HG03108 (cell line): ENCODE results near the gene MSI2.

Experiments
- ATAC-seq: cut with Tn5 transposase; IDR thresholded peaks from one replicate; pipeline ENCODE4 v1.9.1; 2021; ENCODE audit warnings: moderate library complexity; ENCODE audit not compliant: unreplicated experiment

The MSI2 gene

DNA sequence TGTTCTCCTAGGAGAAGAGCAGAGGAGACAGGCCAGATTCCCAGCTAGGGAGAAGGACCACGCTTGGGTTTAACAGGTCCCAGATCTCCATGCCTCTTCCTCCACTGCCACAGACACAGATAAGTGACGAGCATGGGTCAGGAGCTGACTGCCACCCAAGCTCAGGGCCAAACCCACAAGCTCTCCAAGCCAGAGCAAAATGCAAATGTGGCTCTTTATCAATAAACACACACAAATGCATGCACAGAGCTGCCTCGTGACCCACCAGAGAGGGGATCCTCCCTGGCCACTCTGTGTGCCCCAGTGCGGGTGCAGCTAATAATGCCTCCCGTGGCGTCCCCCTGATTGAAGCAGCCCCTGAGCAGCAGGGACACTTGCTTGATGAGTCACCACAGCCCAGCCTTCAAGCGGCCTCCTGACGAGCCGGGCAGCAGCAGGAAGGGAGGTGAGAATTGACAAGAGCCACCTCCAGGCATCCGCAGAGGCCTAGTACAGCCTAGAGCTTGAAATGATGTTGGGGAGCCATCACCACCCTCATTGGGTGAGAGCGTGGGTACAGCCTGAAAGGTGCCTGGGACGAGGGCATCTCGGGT lies 344.9 kb downstream of the MSI2 start:
- no peak for ATAC-seq

DNA sequence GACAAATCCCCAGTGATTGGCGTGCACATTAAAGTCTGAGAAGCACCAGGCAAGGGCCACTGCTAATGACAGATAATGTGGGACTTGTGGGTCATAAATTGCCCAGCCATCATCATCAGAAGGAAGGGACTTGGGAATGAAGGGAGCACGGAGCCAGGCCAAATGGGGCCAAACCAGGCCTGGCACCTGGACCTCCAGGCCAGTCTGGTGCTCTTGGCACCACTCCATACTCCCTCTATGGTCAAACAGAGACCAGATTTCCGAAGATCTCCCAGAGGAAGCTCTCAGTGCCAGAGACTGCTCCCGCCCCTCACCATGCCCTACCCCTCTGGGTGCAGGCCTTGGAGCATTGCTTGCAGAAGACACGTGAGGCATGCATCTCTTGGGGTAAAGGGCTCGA lies 346.6 kb downstream of the MSI2 start:
- no peak for ATAC-seq

DNA sequence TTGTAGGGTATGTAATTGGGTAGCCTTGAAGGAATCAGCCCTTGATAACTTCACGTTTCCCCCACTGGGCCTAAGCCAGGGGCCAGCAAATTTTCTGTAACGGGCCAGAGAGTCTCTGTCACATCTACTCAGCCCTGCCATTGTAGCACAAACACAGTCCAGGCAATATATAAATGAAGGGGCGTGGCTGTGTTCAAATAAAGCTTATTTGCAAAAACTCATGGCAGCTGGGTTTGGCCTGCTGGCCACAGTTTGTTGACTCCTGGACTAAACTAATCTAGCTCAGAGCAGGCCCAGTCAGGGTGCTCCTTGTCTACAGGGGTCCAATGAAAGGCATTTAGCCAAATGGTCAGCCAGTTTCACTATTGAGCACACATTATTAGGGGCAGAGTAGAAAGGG lies 347.2 kb downstream of the MSI2 start:
- no peak for ATAC-seq

DNA sequence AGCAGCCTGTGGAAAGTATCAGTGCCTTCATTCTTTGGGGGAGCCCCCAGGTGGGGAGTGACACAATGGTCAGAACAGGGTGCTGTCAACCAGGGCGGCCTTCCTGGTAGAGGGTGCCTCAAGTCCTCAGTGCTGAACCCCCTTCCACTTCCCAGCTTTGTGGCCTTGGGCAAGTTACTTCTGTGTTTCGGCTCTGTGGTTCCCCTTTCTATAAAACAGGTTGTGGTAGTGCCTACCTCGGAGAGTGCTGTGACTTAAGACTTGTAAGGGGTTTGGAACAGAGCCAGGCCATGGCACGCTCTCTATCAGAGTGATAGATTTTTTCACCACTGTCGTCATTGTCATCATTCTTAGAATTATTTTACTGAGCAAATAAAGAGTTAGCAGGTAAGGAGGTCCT lies 347.7 kb downstream of the MSI2 start:
- ATAC-seq = no peak

DNA sequence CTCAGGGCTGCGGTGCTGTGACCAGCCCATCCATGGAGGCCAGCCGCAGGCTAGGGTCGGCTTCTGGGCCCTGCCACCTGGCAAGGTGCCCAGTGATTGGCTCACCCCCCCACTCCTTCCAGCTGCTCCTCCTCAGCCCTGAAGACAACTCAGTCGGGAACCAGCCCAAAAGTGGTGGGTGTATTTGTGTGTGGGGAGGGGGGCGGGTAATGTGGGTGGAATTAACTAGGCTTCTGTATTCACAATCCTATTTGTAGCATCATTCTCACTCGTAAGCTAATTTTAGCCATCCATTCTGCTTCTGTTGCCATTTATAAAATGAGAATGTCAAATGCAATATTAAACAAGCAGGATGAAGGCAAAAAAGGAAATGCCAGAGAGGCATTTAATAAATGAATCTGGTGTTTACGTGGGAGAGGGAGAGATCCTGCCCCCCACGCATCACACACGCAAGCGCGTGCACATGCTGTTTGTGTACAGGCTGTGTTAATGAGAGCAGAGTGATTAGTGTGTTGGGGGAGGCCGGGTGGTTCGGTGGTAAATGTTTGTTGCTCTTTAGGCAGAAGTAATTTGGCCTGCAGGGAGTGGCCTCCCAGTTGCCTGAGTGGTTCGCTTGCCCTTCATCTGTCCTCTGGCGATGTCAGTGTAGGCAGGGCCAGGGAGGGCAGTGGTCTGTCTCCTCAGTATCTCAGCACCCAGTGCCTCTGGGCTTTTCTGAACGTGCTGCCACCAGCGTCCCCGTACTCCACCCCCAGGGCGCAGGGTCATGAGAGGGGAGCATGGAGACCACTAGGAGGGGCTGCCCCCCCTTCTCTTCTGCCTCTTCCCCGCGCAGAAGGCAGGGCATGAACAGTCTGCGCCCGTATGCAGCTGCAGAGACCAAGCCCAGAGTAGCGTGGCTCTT lies 348.7 kb downstream of the MSI2 start:
- ATAC-seq = peak; percentile 57

DNA sequence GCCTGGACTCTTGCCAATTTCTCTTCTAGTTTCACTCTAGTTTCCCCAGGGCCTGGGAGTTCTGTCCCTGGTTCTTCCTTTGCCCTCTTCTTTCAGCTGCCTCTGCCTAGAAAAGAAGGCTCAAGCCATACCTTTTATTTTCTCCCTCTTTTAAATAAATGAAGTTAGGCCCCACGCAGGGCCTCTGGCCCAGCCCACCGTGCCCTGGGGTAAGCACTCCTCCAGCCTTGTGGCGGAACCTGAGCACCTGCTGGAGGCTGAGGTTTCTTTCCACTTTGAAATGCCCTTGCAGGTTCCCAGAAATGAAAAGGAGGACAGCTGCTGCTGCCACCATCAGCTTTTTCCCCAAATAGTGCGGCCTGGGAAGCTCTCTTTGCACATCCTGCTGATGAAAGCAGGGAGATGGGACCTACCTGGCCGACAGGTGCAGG lies 349.4 kb downstream of the MSI2 start:
- no peak for ATAC-seq

DNA sequence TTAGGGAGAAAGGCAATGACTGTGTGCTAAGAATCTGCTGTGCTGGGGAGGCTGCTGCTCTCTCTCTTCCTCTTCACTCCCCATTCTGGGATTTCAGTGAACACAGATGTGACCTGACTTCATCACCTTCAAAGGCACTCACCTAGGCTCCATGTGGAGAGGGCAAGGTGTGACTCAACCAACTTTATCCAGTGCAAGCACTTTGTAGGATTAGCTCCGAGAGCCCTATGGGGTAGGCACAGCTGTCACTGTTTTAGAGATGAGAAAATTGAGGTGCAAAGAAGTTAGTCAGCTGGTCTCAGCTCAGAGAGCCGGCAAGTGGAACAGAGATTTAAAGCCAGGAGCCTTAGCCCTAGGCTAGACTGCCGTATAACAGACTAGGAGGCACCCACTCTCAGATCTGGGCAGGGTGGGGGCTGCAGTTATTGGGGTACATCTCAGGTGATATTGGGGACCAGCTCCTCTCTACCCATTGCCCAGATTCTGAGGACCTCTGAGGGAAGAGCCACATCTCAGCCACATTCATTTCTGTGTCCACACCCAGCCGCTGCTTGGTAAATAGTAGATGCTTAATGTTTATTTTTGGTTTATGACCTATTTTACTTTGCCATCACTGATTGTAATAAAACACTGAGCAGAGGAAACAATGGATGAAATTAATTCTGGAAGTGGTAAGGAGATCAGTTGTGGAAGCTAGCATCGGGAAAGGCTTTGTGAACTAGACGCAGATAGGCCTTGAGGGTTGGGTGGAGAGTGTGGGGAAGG lies 350.0 kb downstream of the MSI2 start:
- no peak for ATAC-seq

DNA sequence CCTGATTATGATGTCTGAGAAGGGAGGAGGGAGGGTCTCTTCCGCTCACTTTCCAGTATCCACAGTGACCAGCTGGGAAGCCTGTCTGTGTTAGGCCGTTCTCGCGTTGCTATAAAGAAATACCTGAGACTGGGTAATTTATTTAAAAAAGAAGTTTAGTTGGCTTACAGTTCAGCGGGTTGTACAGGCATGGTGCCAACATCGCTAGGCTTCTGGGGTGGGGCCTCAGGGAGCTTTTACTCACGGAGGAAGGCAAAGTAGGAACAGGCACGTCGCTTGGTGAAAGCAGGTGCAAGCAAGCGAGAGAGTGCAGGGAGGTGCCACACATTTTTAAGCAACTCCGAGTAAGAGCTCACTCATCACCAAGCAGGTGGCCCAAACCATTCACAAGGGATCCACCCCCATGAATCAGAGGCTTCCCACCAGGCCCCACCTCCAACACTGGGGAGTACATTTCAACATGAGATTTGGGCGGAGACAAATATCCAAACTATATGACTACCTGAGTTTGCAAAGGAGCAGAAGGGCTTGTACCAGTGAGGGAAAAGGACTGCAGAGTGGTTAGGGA lies 351.3 kb downstream of the MSI2 start:
- no peak for ATAC-seq

DNA sequence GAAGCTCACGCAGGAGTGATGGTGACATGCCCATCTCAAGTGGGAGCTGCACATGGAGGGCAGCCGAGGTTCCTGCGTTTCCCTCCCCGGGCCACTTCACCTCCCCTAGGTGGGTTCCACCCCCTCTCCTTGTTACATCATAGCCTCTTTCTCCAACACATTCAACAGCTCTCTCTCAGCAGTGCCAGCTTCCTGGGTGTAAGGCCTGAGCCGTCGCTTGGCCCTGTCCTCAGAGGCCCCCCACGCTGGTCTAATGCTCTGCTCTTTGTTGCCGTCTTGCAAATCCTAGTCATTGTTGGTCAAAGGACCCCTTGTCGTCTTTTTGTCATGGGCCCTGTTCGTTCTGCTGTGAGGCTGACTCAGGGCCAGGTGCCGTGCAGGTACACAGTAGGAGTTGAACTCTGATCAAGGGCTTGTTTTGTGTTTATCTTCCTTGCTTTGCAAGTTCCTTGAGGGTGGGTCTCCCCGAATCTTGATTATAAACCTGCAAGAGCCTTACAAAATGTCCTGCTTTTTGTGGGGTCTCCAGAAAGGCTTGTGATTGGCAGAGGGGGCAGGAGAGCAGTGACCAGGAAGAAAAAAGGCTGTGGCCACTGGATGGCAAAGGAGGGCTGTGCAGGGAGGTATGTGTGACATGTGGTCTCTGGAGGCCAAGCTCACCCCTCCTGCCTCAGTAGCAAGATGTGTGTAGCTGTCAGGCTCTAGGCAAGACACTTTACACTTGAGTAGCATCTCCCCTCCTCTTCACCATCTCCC lies 352.2 kb downstream of the MSI2 start:
- ATAC-seq = no peak

DNA sequence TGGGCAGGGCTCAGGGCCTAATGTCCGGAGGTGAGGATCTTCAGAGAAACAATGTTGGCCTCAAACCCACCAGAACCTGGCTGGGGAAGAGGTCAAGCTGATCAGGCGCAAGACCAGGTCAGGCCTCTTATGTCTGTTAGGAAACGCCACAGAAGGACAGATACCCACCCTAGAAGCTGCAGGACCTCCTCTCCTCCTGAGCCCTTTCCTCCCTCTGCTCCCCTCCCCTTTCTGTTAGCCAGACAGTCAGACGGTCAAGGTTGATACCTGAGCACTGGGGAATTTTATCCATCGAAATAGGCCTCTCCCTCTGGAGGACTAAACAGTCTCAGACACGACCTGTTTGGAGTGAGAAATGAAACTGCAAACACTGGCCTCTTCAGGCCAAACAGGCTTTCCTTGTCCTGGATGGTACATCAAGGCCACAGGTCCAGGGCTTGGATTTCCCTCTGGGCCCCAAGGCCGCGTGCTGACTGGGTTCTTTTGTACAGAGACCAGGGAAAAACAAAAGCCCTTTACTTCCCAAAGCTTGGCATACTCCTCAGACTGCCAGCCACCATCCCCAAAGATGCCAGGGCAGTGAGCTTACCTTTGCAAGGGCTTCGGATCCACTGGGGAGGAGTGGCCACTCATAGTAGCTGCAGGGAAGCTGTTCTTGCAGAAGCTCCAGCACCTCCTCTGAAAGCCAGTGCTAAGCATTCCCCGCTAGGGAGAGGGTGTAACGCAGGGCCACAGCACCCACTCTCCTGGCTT lies 353.0 kb downstream of the MSI2 start:
- no peak for ATAC-seq

DNA sequence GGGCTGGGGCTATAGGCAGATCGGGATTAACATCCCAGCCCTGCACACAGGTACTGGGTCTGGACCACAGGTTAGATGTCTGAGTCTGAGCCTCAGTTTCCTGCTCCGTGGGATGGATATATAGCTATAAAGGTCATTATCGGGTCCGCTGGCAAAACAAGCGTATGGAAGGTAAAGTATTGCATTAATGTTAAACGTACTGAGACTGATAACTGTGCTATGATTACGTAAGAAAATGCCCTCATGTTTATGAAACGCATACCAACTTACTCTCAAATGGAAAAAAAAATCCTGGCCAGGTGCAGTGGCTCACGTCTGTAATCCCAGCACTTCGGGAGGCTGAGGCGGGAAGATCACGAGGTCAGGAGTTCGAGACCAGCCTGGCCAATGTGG lies 353.6 kb downstream of the MSI2 start:
- no peak for ATAC-seq

DNA sequence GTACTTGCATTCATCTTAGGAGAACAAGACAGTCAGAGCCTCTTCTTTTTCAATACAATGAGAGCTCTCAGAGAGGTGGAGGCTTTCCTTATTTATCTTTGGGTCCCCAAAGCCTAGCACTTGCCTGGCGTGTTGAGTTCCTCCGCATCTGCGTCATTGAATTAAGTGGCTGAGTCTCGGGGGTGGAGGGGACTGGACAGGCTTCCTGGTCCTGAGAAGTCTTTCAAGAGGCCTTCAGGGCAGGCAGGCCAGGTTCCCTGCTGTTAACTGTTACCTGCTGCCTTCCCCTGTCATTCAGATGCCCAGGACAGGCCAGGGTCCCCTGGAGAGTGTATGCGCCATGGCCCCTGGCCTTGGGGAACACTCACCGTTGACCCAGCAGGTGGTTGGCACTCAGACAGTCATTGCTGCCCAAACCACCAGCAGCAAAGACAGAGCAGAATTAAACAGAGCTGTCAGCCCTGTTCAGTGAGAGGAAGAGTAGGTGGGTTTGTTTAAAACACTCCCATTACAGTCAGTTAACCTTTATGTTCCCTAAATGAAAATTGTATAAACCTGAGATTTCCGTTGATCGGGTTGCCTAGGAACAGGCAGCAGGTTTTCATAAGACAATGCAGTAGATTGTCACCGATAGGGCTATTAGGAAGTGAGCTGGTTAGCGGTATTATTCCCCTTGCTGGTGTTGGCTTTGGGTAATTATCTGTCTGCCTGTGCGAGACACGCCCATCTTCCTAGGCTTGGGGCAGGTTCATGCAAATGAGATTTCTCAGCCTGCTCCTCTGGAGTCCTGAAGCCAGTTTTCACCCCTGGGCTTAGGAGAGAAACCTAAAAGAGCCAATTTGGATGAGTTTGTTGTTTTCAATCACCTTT lies 356.1 kb downstream of the MSI2 start:
- ATAC-seq = no peak

DNA sequence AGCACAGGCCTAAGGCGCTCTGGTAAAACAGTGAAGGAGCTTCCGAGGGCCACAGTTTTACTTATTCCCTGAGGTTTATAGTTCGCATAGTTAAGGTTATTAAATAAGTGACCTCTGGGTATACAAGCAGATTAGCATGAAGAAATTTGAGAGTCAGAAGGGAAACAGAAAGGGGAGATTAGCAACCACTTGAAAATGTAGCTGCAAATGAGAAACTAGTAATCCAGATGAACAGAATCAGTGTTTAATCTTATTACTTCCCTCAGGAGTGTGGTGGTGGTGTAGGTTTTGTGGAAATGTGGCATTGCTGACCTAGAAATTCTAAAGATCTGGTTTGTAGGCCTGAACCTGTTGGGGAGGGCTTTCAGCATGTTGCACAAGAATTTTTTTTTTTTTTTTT lies 358.4 kb downstream of the MSI2 start:
- ATAC-seq = no peak

DNA sequence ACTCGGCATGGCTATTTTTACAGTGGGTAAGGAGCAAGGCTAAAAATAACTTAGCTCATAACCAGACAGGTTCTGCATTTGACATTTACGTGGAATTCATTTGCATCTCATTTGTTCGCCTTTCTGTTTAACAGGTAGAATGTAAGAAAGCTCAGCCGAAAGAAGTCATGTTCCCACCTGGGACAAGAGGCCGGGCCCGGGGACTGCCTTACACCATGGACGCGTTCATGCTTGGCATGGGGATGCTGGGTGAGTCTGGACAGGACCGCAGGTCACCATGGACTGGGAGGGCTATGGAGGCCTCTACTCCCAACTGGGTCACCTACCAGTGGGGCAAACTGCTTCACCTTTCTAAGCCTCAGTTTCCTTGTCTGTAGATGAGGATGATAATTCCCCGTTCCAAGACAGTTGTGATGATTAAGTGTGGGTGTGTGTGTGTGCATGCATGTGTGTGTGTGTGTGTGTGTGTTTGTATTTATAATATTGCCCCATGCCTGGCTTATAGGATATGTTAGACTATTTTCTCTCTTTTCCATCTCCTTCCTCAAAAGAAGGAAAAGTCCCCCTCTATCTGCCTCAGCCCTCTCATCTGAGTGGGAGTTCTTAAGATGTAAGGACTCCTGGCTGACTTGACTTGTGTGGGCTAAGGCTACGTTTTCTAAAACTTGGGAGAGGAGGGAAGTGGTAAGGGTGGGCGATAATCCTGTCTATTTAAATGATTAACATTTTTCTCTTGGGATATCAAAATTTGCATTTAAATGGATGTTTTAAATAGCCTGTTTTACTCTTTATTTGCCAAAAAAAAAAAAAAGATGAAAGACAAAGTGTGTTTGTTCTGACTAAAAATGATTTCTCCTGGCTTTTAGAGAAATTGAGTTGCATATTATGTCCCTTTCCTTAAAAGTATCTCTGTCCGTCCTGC lies 359.8 kb downstream of the MSI2 start:
- ATAC-seq = no peak

DNA sequence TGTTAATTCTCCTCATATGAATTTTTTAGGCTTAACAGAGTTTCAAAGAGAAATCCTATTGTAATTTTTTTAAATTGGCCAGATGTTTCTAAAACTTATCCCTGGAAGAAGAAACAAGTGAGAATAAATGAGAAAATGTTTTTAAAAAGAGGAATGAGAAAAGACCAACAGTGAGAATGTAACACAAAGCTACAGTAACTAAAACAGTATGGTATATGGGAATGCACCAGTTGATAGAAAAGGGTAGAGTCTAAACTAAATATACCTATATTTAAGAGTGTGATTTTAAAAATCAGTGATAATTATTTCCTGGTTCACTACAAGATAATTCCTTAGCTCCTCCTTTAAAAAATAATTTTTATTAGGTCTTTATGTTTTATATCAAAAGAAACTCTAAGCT lies 360.9 kb downstream of the MSI2 start:
- no peak for ATAC-seq

DNA sequence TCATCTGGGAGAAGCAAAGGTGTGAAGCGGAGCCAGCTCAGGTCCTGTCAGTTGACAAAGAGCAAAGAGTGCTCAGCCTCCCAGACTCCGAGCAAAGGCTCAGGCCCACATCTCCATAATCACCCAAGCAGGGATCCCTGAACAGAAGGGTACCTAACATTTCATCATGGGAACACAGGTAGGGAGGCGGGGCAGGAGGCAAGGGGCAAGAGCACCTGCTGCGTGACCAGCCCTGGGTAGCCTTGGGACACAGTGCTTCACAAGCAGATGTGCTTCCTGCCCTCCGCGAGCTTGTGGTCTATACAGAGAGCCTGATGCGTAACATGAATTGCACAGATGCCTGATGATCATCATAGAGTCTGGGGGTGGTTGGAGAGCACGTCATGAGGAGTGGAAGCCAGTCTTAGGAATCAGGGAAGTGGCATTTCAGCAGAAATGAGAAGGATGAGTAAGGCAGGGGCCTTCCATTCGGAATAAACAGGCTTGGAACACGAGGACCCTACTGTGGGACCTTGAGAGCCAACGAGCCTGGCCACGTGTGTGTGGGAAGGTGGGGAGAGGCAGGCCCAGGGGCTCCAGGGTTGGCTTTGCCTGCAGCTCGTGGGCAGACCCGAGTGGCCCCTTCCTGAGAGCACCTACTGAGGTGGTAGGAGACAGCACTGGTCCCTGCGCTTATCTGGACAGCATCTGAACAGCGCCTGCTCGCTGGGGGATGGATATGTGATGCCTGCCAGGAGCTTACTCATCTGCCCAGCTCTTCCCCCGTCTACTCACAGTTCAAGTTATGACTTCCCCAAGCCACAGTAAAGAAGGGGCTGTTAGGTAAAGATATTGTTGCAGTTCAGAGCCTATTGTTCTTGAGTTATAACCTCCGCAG lies 363.0 kb downstream of the MSI2 start:
- ATAC-seq = no peak

DNA sequence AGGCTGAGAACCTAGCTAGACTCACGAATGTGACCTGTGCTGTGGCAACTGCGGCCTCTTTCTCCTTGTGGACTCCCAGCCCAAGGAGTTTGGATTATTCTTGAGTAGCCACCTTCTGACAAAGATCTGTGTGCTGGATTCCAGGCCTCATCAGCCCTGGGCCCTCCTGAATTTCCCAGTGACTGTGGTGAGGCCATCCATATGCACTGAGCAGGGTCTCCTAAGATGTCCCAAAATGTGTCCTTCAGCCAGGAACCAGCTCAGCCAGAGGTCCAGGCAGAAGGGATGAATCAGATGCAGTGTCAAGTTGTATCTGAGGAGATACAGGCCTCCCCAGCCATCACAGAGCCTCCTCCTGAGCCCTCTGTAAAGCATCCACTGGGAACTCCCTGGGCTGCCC lies 364.3 kb downstream of the MSI2 start:
- ATAC-seq = no peak
